GM18870 (cell line): ENCODE measurements around the gene RNF149.
"Not testable (repeated sequence)": the region's sequence is repeated elsewhere in the genome, so short reads cannot be mapped to it uniquely, and the experiment has no call there.

Source experiments
- ATAC-seq: cut with Tn5 transposase; IDR thresholded peaks from one replicate; pipeline ENCODE4 v1.9.1; 2021; ENCODE audit warnings: moderate library complexity; ENCODE audit not compliant: unreplicated experiment

RNF149 gene

DNA sequence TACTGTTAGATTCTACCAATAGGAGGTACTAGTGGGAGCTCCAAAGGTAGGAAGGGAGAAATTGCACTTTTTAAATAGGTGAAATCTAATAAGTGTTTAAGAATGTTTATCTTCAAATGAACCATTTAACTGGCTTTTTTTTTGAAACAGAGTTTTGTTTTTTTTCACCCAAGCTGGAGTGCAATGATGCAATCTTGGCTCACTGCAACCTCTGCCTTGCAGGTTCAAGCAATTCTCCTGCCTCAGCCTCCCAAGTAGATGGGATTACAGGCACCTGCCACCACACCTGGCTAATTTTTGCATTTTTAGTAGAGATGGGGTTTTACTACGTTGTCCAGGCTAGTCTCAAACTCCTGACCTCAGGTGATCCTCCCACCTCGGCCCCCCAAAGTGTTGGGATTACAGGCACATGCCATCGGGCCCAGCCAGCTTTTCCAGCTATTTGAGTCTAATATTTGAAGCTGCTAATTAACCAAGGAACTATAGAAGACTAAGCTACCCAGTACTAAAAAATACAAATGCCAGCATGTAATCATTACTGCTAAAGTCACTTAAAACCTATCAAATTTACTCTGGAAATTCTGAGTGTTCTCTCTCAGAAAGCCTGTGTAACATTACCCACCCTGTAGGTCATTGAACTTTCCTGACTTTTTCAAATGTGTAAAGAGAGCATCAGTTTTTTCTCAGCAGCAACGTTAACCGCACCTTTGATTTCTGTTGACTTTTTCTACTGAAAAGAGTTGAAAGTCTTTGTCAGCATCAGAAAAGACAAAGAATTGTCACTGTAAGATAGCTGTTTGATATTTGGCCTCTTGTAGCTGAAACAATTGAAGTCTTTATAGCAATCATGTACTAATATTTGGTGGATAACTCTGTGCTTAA, 24.6 kb upstream of the RNF149 start:
- no peak for ATAC-seq

- no peak for ATAC-seq
Observed at GRCh38 chr2:101331202-101331601, 22.7 kb upstream of the RNF149 start.

GRCh38 chr2:101330253-101330933, 21.9 kb upstream of the RNF149 start:
- ATAC-seq, result no peak

GRCh38 chr2:101329026-101329425, 20.5 kb upstream of the RNF149 start:
- ATAC-seq, result no peak

DNA sequence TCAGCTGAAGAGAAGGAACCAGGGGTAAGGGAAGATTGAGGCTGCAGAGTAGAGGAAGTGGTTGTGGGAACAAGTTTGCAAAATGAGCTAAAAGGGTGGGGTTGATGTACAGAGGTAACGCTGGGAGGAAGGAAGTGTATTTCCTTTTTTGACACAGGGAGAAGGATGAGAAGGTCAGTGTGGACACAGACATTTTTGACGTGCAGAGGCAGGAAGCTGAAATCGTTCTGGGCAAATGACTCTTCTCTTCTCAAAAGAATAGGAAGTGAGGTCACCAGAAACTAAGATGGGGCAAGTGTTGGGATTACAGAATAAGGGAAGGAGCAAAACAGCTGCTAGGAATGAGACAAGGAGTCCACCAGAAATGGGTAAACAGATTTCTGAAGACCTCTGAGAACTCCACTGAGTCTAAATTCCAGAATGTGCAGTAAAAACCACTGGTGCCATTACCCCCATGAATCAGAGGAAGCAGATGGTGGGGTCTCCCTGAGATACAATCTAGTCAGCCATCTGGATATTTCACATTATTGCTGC, 20.0 kb upstream of the RNF149 start:
- ATAC-seq, result peak; percentile 52

DNA sequence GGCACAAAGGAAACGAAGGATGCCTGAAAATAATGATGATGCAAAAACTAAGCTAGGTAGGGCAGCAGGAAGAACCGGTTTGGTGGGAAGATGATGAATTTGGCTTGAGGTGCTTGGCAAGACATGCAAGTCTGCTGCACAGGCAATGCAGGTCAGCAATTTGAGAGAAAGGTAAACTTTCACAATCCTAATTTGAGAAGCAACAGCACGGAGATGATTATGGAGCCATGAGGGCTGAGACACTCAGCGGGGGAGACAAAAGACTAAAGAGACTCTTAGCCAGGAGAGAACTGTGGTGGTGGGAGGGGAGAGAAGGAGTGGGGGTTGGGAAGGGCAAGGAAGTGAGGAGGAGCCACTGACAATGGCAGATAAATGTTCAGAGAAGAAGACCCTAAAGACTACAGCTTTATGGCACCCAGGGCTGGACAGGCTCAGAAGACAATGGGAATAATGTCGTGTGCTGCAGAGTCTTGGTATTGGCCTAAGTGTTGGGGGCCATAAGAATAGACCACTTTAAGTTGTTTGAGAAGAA, 19.4 kb upstream of the RNF149 start:
- ATAC-seq, result no peak

- ATAC-seq, result no peak
Observed at GRCh38 chr2:101325425-101325824, 16.9 kb upstream of the RNF149 start.

GRCh38 chr2:101316568-101316967, 8.1 kb upstream of the RNF149 start:
- ATAC-seq, result not testable (repeated sequence)

DNA sequence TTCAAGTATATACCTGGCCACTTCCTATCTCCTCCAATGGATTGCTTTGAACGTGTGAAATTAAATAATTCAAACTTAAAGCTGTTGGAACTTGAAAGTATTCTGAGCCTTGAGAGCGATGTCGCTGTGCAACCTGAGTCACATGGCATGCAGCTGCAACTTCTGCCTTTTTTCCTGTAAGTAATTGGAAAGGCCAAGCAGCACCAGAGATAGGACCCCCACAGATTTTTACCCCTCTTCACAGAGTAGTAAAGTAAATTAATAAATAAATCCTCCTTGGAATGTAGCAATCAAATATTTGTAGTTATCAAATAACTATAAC, 3.2 kb upstream of the RNF149 start:
- no peak for ATAC-seq

DNA sequence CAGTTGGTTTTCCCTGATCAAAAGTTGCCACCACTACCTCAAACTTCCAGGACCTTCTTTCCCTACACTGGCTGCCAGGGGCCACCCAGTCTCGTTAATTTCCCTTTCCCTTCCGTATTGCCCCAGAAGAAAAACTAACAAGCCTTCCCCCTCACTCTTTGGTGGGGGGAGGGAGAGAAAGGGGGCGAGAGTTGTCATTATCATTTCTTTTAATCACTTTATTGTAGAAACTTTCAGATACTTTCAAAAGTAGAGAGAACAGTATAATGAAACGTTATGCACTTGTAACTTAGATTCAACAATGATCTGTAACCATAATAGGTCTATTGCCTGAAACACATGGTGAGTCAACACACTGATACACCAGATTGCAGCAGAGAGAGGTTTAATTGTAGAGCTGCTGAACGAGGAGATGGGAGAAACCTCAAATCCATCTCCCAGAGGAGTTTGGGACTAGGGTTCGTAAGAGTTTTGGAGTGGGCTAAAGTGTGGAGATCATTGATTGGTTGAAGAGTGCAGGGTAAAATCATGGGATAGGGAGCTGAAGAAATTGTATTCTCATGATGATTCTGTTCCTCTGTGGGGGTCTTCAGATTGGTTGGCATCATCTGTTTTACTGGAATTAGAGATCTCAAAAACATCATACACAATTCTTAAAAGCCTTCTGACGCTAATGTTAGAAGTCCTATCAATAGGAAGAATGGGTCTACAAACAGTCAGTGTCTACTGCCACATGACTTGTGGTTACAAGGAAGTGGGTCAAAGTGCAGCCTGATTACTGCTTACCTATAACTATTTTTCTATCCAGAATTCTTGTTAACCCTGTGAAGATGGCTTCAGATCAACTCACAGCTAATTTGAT, 2.6 kb upstream of the RNF149 start:
- ATAC-seq, result no peak

GRCh38 chr2:101310090-101310833, 1.8 kb upstream of the RNF149 start:
- ATAC-seq, result no peak

DNA sequence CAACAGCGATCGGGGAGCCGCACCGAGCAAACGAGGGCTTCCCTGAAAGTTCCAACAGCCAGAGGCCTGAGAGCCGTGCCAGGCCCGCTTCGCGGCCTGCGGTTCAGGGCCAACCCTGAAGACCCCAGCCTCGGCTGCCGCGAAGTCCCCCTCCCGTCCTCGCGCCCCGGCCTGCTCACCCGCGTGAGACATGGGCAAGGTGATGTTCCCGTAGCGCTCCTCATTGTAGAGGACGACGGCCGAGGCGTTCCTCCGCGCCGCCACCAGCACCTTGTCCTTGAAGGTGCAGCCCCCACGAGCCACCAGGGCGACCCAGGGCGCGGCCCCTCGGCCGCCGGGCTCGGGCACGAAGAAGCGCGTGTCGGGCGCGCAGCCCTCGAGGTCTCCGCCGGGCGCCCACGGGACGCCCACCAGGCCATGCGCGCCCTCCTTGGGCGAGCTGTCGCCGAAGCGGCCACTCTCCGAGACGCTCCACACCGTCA, 510 bp downstream of the RNF149 start:
- peak; percentile 0 for ATAC-seq

- no peak for ATAC-seq
Observed at GRCh38 chr2:101307503-101307902, 998 bp downstream of the RNF149 start.

- peak; percentile 10 for ATAC-seq
Observed at GRCh38 chr2:101306410-101306809, 2.1 kb downstream of the RNF149 start.

DNA sequence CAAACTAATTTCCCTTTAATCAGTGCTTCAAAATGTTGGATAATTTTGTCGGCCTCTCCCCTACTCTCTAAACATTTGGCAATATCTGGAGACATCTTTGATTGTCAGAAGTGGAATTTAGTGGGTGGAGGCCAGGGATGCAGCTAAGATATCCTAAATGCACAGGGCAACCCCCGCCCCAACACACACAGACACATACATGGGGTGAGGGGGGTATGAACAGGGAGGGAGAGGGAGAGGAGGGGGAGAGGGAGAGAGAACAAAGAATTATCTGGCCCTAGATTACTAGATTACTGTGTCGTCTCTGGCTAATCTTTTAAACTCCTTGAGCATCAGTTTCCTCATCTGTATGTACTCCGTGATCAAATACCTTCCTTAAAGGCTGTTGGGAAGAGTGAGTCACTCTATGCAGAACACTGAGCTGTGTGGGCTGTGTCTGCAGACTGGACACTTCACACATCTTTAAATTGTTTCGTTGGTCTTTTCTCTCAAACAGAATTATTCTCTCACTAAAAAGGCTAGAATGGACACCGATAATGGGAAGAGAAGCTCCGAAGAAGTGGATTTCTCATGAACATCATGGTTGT, 2.9 kb downstream of the RNF149 start:
- no peak for ATAC-seq

DNA sequence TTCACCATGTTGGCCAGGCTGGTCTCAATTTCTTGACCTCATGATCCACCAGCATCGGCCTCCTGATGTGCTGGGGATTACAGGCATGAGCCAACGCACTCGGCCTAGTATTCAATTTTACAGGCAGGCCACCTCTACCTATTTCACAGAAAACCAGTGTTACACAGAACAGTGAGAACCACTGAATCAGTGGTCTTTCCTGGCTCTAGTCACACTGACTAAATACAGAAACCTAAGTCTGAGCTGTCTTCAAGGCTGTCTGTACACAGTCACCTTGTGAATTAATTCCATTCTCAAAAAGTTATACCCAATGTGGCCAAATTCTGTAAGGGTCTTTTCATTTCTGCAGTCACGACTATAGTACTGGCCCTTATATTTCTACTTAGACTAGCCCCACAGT, 3.5 kb downstream of the RNF149 start:
- no peak for ATAC-seq

DNA sequence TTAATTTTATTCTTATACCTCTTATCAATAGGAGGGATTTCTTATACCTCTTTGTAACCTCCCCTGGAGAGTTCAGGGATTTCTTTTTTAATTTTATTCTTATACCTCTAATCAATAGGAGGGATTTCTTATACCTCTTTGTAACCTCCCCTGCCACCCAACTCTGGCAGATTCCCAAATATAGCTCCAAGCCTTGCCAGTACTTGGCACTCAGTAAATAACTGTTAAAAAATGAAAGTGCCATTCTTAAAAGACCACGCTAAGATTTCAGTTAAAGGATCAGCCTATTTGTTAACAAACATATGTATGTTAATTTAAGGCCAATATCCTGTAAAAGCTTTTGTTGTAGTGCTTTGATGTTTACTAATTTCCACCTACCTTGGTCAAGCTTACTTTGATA, 4.8 kb downstream of the RNF149 start:
- no peak for ATAC-seq

GRCh38 chr2:101302016-101302415, 6.5 kb downstream of the RNF149 start:
- ATAC-seq, result no peak

DNA sequence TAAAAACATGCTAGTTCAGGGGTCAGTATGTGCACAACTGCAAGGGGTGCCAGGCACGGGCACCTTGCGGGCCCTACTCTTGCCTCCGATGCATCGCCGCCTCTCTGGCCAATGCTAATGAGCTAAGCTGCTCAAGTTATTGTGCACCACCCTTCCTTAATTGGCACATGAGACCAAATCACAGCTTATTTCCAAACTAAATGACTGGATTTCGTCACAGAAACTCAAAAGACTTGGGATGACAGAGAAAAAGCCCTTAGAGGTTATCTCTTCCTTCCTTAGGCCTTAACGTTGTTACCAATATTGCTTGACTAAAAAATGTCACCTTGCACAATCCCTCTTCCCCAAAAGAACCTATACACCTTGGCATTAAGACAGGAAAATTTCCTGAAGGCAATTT, 7.7 kb downstream of the RNF149 start:
- ATAC-seq, result no peak

DNA sequence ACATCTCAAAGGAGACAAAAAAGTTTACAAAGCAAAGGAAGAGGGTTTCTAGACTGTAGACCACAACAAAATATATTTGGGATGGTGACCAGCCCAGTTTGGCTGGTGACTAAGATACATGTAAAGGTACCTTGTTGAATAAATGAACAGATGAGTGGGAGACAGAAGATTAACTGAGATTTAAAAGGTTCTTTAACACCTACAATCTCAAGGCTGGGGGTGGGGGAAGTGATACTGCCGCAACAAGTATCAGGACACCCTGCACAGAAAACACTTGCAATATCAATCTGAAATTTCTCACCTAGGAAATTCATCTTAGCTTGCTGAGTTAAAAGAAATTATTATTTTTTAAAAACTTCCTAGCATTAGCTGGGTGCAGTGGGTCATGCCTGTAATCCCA, 8.3 kb downstream of the RNF149 start:
- ATAC-seq, result no peak
